Panc1 (cell line): ENCODE results near the gene NR6A1. TPM values are rescaled to one million over a fixed set of nuclear protein-coding genes. Genes with fewer than 3 reads are reported as not detected.
A peak's percentile ranks its signal among the peaks of the same experiment; 100 is the strongest.

Experiments used
- ATAC-seq: fragments of 200-7000 bp; cut with Tn5 transposase; 2 replicates; pipeline ENCODE4 v1.9.1; 2020; ENCODE audit warnings: mild to moderate bottlenecking, moderate library complexity
- BruUV-seq: library from RNA; stranded (reverse); fragments of 400-500 nt; replicated peaks from 2 replicates; lab custom pipeline; 2021; lab: Mats Ljungman, UMichigan
- CTCF ChIA-PET: fragments of 300-600 bp; sonication (Branson Sonifier 250); formaldehyde crosslinking; loops from one replicate; lab custom pipeline; 2022; ENCODE audit warnings: antibody characterized with exemption; lab: Charles Lee
- POLR2A ChIA-PET: fragments of 300-600 bp; sonication (Branson Sonifier 250); formaldehyde crosslinking; loops from one replicate; lab custom pipeline; 2022; ENCODE audit warnings: antibody characterized with exemption; lab: Charles Lee
- DNase-seq: peaks from one replicate; pipeline ENCODE4 v3.0.0-alpha.2; 2010; ENCODE audit warnings: low read depth, low spot score
- H3K27ac ChIP-seq: 2 replicates; pipeline ENCODE4 v1.5.1; 2011; ENCODE audit warnings: mild to moderate bottlenecking, low read length, inconsistent platforms
- H3K27me3 ChIP-seq: fragments of 200-500 bp; sonication (Bioruptor generic); 2 replicates; pipeline ENCODE4 v1.6.0; 2014; ENCODE audit warnings: low read length, inconsistent platforms; ENCODE audit not compliant: control insufficient read depth, insufficient read depth
- H3K36me3 ChIP-seq: fragments of 200-500 bp; sonication (Bioruptor generic); 2 replicates; pipeline ENCODE4 v1.5.1; 2014; ENCODE audit warnings: inconsistent platforms, mild to moderate bottlenecking, low read length, moderate library complexity; ENCODE audit not compliant: control insufficient read depth, insufficient read depth
- H3K4me1 ChIP-seq: 2 replicates; pipeline ENCODE4 v1.5.1; 2011; ENCODE audit warnings: inconsistent platforms, mild to moderate bottlenecking, low read length, moderate library complexity; ENCODE audit not compliant: control insufficient read depth, insufficient read depth
- H3K4me3 ChIP-seq, 2 experiments: 2 replicates each; pipeline ENCODE4 v1.5.1; 2011 to 2012; ENCODE audit warnings: low read depth in 2 of 2, low read length in 2 of 2, mild to moderate bottlenecking in 2 of 2, inconsistent platforms in 1 of 2, moderate library complexity in 1 of 2
- H3K9me3 ChIP-seq: fragments of 200-500 bp; sonication (Bioruptor generic); 2 replicates; pipeline ENCODE4 v1.5.1; 2014; ENCODE audit warnings: low read depth, mild to moderate bottlenecking, inconsistent platforms, low read length, moderate library complexity; ENCODE audit not compliant: control insufficient read depth, insufficient read depth
- CTCF ChIP-seq: fragments of 450-650 bp; IDR thresholded peaks from 2 replicates; pipeline ENCODE4 v1.5.1; 2017; ENCODE audit warnings: mild to moderate bottlenecking
- POLR2AphosphoS5 ChIP-seq: IDR thresholded peaks from 2 replicates; pipeline ENCODE4 v1.6.1; 2012; ENCODE audit warnings: mild to moderate bottlenecking, low read depth, low read length, moderate library complexity
- REST ChIP-seq, 2 experiments: IDR thresholded peaks; 2 replicates each; pipeline ENCODE4 v1.6.1; 2011 to 2012; ENCODE audit warnings: low read depth in 2 of 2, control low read depth in 1 of 2, low read length in 1 of 2, mild to moderate bottlenecking in 1 of 2, moderate library complexity in 1 of 2; ENCODE audit not compliant: insufficient read depth in 1 of 2
- SIN3A ChIP-seq: IDR thresholded peaks from 2 replicates; pipeline ENCODE4 v1.6.1; 2012; ENCODE audit warnings: low read depth, mild to moderate bottlenecking, low read length, moderate library complexity, borderline replicate concordance; ENCODE audit not compliant: insufficient read depth
- TCF7L2 ChIP-seq: IDR thresholded peaks from 2 replicates; pipeline ENCODE4 v1.6.1; 2011; ENCODE audit warnings: mild to moderate bottlenecking, low read depth, low read length, inconsistent platforms
- in situ Hi-C: cut with HindIII; loops from 2 replicates; pipeline ENCODE4 v1.10.0; 2016; ENCODE audit warnings: low sequenced_read_pairs, low pct_unique_long_range_greater_than_20kb
- intact Hi-C: fragments of 100-400 bp; cut with micrococcal nuclease; formaldehyde crosslinking; loops from one replicate; pipeline ENCODE4 v1.10.0; 2022; ENCODE audit not compliant: unreplicated experiment
- total RNA-seq: library from RNA; stranded (reverse); gene quantifications from one replicate; pipeline ENCODE4 v1.2.1, GENCODE V29; 2021; ENCODE audit not compliant: unreplicated experiment

NR6A1 gene
- total RNA-seq, 1 experiment from 2014 or later: 7.6 TPM

GRCh38 chr9:124618476-124618875 is 152.6 kb downstream of the NR6A1 start:
- in situ Hi-C loops: no loop called here
- no peaks in the 10 kb centered on the region for H3K27me3 ChIP-seq
- H3K4me1 ChIP-seq: peaks cover 48% of the 10 kb centered on the region
- no peaks in the 10 kb centered on the region for H3K36me3 ChIP-seq
- ChIA-PET CTCF (interaction anchor here (2.3 kb wide), 1 partner anchor 93 kb away, joined by 12 read pairs; no protein-coding TSS in a partner anchor), POLR2A (no interaction called here)
- intact Hi-C loops: loop anchor here (5.0 kb wide), 1 partner anchor 79 kb away; no protein-coding TSS in a partner anchor
- peak overlapping the region; percentile 46; the same call in 1 of the 2 replicates for H3K27ac ChIP-seq
- no peak for ATAC-seq
- no peak for DNase-seq
- H3K4me3 ChIP-seq: no peak overlapping the region
- BruUV-seq: no TSS peak
- no peaks in the 10 kb centered on the region for H3K9me3 ChIP-seq
- no peak for TF ChIP-seq TCF7L2
- no peak for TF ChIP-seq CTCF
- TF ChIP-seq POLR2AphosphoS5: no peak
- no peak for TF ChIP-seq SIN3A
- no peak for TF ChIP-seq REST (IDR thresholded peaks at IDR 0.05; ENCODE audit: insufficient read depth in 1 of 2, low read depth in 2 of 2, low read length in 1 of 2)

GRCh38 chr9:124617477-124618141 is 153.5 kb downstream of the NR6A1 start:
- H3K36me3 ChIP-seq: no peaks in the 10 kb centered on the region
- peak overlapping the region; percentile 46; the same call in 1 of the 2 replicates for H3K27ac ChIP-seq
- POLR2A ChIA-PET: no interaction called here
- ATAC-seq: peak; percentile 97
- H3K9me3 ChIP-seq: no peaks in the 10 kb centered on the region
- no TSS peak for BruUV-seq
- TF ChIP-seq TCF7L2 (no peak), SIN3A (no peak), CTCF (peak; percentile 86), REST (IDR thresholded peaks at IDR 0.05; ENCODE audit: insufficient read depth in 1 of 2, low read depth in 2 of 2, low read length in 1 of 2) (no peak), POLR2AphosphoS5 (no peak)
- in situ Hi-C loops: no loop called here
- CTCF ChIA-PET: interaction anchor here (0.6 to 2.3 kb wide), 9 partner anchors 42 to 147 kb away, joined by 3 to 12 read pairs (median 4); no protein-coding TSS in a partner anchor
- DNase-seq: peak; percentile 54
- H3K4me3 ChIP-seq: no peak overlapping the region
- no peaks in the 10 kb centered on the region for H3K27me3 ChIP-seq
- peaks cover 42% of the 10 kb centered on the region for H3K4me1 ChIP-seq
- intact Hi-C loops: loop anchor here (2.0 to 5.0 kb wide), 2 partner anchors 80 to 93 kb away; no protein-coding TSS in a partner anchor
